IPS-18a (cell line): ENCODE data around the gene PDZD11.
A peak's percentile ranks its signal among the peaks of the same experiment; 100 is the strongest.
"Not testable (repeated sequence)": the region's sequence is repeated elsewhere in the genome, so short reads cannot be mapped to it uniquely, and the experiment has no call there.

Experiments used
- H3K27ac ChIP-seq: one replicate; pipeline ENCODE4 v1.5.1; 2013; ENCODE audit warnings: low read length
- H3K27me3 ChIP-seq: one replicate; pipeline ENCODE4 v1.6.1; 2013; ENCODE audit warnings: mild to moderate bottlenecking, low read length; ENCODE audit not compliant: control insufficient read depth, insufficient read depth
- H3K36me3 ChIP-seq: one replicate; pipeline ENCODE4 v1.6.1; 2013; ENCODE audit warnings: low read depth, low read length; ENCODE audit not compliant: control insufficient read depth
- H3K4me1 ChIP-seq: one replicate; pipeline ENCODE4 v1.6.1; 2013; ENCODE audit warnings: low read depth, low read length; ENCODE audit not compliant: control insufficient read depth
- H3K4me3 ChIP-seq: one replicate; pipeline ENCODE4 v1.5.1; 2013; ENCODE audit warnings: low read length
- H3K9ac ChIP-seq: one replicate; pipeline ENCODE4 v1.6.1; 2013; ENCODE audit warnings: mild to moderate bottlenecking, low read length, moderate library complexity
- H3K9me3 ChIP-seq: one replicate; pipeline ENCODE4 v1.6.1; 2013; ENCODE audit warnings: low read depth, low read length; ENCODE audit not compliant: control insufficient read depth

PDZD11 gene

GRCh38 chrX:70289793-70290770 lies at the start of gene PDZD11, which contains the start of gene KIF4A:
PDZD11 (minus strand) TSS chrX:70289927; CDS start chrX:70289341, 586 bp downstream.
KIF4A (plus strand) TSS chrX:70290104; CDS start chrX:70290459, 355 bp downstream.
- H3K27ac ChIP-seq, result peak within 1 kb of the TSS; percentile 63
- peaks cover 15% of the 10 kb centered on the region for H3K36me3 ChIP-seq
- peaks cover 9% of the 10 kb centered on the region for H3K9me3 ChIP-seq
- H3K4me1 ChIP-seq, result no peaks in the 10 kb centered on the region
- peak within 1 kb of the TSS; percentile 67 for H3K9ac ChIP-seq
- H3K27me3 ChIP-seq, result no peaks in the 10 kb centered on the region
- H3K4me3 ChIP-seq, result peak within 1 kb of the TSS; percentile 67

- Histone ChIP-seq H3K27ac (no peak overlapping the region), H3K36me3 (peaks cover 14% of the 10 kb centered on the region), H3K27me3 (no peaks in the 10 kb centered on the region), H3K9ac (no peak overlapping the region), H3K4me1 (no peaks in the 10 kb centered on the region), H3K4me3 (no peak overlapping the region), H3K9me3 (peaks cover 14% of the 10 kb centered on the region)
Measured at GRCh38 chrX:70338290-70338689, 48.6 kb upstream of the PDZD11 start.

GRCh38 chrX:70336767-70337166 lies 47.0 kb upstream of the PDZD11 start:
- Histone ChIP-seq H3K9me3 (peaks cover 13% of the 10 kb centered on the region), H3K36me3 (peaks cover 9% of the 10 kb centered on the region), H3K27ac (no peak overlapping the region)

GRCh38 chrX:70332600-70332999 lies 42.9 kb upstream of the PDZD11 start:
- Histone ChIP-seq H3K4me3 (no peak overlapping the region), H3K27me3 (no peaks in the 10 kb centered on the region), H3K9me3 (peaks cover 6% of the 10 kb centered on the region), H3K27ac (no peak overlapping the region), H3K9ac (no peak overlapping the region), H3K4me1 (no peaks in the 10 kb centered on the region), H3K36me3 (peaks cover 25% of the 10 kb centered on the region)

More at GRCh38 chrX:70336767-70337166, 47.0 kb upstream of the PDZD11 start:
- Histone ChIP-seq H3K4me1 (no peaks in the 10 kb centered on the region), H3K9ac (no peak overlapping the region), H3K4me3 (no peak overlapping the region), H3K27me3 (no peaks in the 10 kb centered on the region)

GRCh38 chrX:70331161-70331560 lies 41.4 kb upstream of the PDZD11 start:
- H3K27me3 ChIP-seq, result no peaks in the 10 kb centered on the region
- H3K4me1 ChIP-seq, result no peaks in the 10 kb centered on the region
- H3K9ac ChIP-seq, result no peak overlapping the region
- H3K36me3 ChIP-seq, result peaks cover 25% of the 10 kb centered on the region
- no peak overlapping the region for H3K27ac ChIP-seq
- peaks cover 6% of the 10 kb centered on the region for H3K9me3 ChIP-seq
- H3K4me3 ChIP-seq, result no peak overlapping the region

- Histone ChIP-seq H3K36me3 (no peaks in the 10 kb centered on the region), H3K27me3 (no peaks in the 10 kb centered on the region), H3K9me3 (peaks cover 25% of the 10 kb centered on the region), H3K4me1 (no peaks in the 10 kb centered on the region), H3K9ac (no peak overlapping the region), H3K27ac (no peak overlapping the region), H3K4me3 (no peak overlapping the region)
Measured at GRCh38 chrX:70324326-70324725, 34.6 kb upstream of the PDZD11 start.

- H3K9me3 ChIP-seq, result peaks cover 21% of the 10 kb centered on the region
- not testable (repeated sequence) for H3K36me3 ChIP-seq, H3K4me3 ChIP-seq, H3K27ac ChIP-seq, H3K4me1 ChIP-seq, H3K9ac ChIP-seq, H3K27me3 ChIP-seq
Measured at GRCh38 chrX:70323628-70324027, 33.9 kb upstream of the PDZD11 start.

GRCh38 chrX:70322784-70323183 lies 33.1 kb upstream of the PDZD11 start:
- Histone ChIP-seq H3K9ac (no peak overlapping the region), H3K9me3 (peaks cover 21% of the 10 kb centered on the region), H3K4me3 (no peak overlapping the region), H3K36me3 (no peaks in the 10 kb centered on the region), H3K27me3 (no peaks in the 10 kb centered on the region), H3K4me1 (no peaks in the 10 kb centered on the region), H3K27ac (no peak overlapping the region)

- Histone ChIP-seq H3K4me1 (no peaks in the 10 kb centered on the region), H3K9ac (no peak overlapping the region), H3K9me3 (peaks cover 10% of the 10 kb centered on the region), H3K27me3 (no peaks in the 10 kb centered on the region), H3K36me3 (no peaks in the 10 kb centered on the region), H3K4me3 (no peak overlapping the region), H3K27ac (no peak overlapping the region)
Measured at GRCh38 chrX:70313503-70313902, 23.8 kb upstream of the PDZD11 start.

- H3K36me3 ChIP-seq, result peaks cover 22% of the 10 kb centered on the region
- peaks cover 14% of the 10 kb centered on the region for H3K9me3 ChIP-seq
Measured at GRCh38 chrX:70301716-70302115, 12.0 kb upstream of the PDZD11 start.

GRCh38 chrX:70293621-70294020 lies 3.9 kb upstream of the PDZD11 start:
- Histone ChIP-seq H3K36me3 (peaks cover 4% of the 10 kb centered on the region), H3K9me3 (peaks cover 12% of the 10 kb centered on the region), H3K27me3 (no peaks in the 10 kb centered on the region), H3K4me1 (no peaks in the 10 kb centered on the region), H3K9ac (no peak overlapping the region), H3K27ac (no peak overlapping the region), H3K4me3 (no peak overlapping the region)

More at GRCh38 chrX:70301716-70302115, 12.0 kb upstream of the PDZD11 start:
- no peak overlapping the region for H3K9ac ChIP-seq
- no peaks in the 10 kb centered on the region for H3K4me1 ChIP-seq
- no peak overlapping the region for H3K27ac ChIP-seq
- H3K27me3 ChIP-seq, result no peaks in the 10 kb centered on the region
- no peak overlapping the region for H3K4me3 ChIP-seq
